ENCODE data around the gene PLCB4. TPM values are rescaled to one million over a fixed set of nuclear protein-coding genes. Genes with fewer than 3 reads are reported as not detected.

The PLCB4 gene
- total RNA-seq, 1 donor, result 4.1 TPM

- no peak overlapping the region for H3K4me3 ChIP-seq (ENCODE audit: low read depth, low read length)
- DNase-seq (ENCODE audit: low read depth), result no peak
- no peak for TF ChIP-seq CTCF (IDR thresholded peaks at IDR 0.05; ENCODE audit: insufficient read depth, low read length)
Measured at GRCh38 chr20:9223296-9223695, 154.4 kb downstream of the PLCB4 start.

- H3K4me3 ChIP-seq (ENCODE audit: low read depth, low read length), result no peak overlapping the region
- no peak for TF ChIP-seq CTCF (IDR thresholded peaks at IDR 0.05; ENCODE audit: insufficient read depth, low read length)
- no peak for DNase-seq (ENCODE audit: low read depth)
Measured at GRCh38 chr20:9225879-9226278, 157.0 kb downstream of the PLCB4 start.

- no peak for DNase-seq (ENCODE audit: low read depth)
- TF ChIP-seq CTCF (IDR thresholded peaks at IDR 0.05; ENCODE audit: insufficient read depth, low read length), result no peak
- H3K4me3 ChIP-seq (ENCODE audit: low read depth, low read length), result no peak overlapping the region
Measured at GRCh38 chr20:9227896-9228615, 159.2 kb downstream of the PLCB4 start.

GRCh38 chr20:9228774-9229450 is 160.0 kb downstream of the PLCB4 start:
- H3K4me3 ChIP-seq (ENCODE audit: low read depth, low read length), result no peak overlapping the region
- DNase-seq (ENCODE audit: low read depth), result no peak
- TF ChIP-seq CTCF (IDR thresholded peaks at IDR 0.05; ENCODE audit: insufficient read depth, low read length), result no peak

GRCh38 chr20:9230406-9230805 is 161.5 kb downstream of the PLCB4 start:
- no peak for TF ChIP-seq CTCF (IDR thresholded peaks at IDR 0.05; ENCODE audit: insufficient read depth, low read length)
- no peak for DNase-seq (ENCODE audit: low read depth)
- H3K4me3 ChIP-seq (ENCODE audit: low read depth, low read length), result no peak overlapping the region

- no peak for TF ChIP-seq CTCF (IDR thresholded peaks at IDR 0.05; ENCODE audit: insufficient read depth, low read length)
Measured at GRCh38 chr20:9233804-9234203, 164.9 kb downstream of the PLCB4 start.

More at GRCh38 chr20:9233804-9234203, 164.9 kb downstream of the PLCB4 start:
- no peak for DNase-seq (ENCODE audit: low read depth)
- H3K4me3 ChIP-seq (ENCODE audit: low read depth, low read length), result no peak overlapping the region

All from fibroblast of the aortic adventitia (primary cell).